ENCODE results near the gene TRAPPC11.
"Not testable (repeated sequence)": the region's sequence is repeated elsewhere in the genome, so short reads cannot be mapped to it uniquely, and the experiment has no call there.

DNA sequence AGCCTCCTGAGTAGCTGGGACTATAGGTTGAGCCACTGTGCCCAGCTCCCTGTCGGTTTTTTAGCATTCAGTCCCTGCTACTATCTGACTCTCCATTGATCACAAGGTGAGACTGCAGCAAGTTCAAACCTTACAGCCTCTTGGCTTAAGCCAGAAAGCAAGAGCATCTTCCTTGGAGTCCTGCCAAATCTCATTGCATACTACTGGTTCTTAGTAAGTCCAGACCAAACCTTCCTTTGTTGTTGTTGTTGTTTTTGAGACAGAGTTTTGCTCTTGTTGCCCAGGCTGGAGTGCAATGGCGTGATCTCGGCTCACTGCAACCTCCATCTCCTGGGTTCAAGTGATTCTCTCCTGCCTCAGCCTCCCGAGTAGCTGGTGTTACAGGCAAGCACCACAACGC is 31.8 kb upstream of the TRAPPC11 start:
- not testable (repeated sequence) for TF ChIP-seq EP300 (IDR thresholded peaks at IDR 0.05; ENCODE audit: low read depth); POLR2AphosphoS5 (IDR thresholded peaks at IDR 0.05)
- TF ChIP-seq, protein P1, sequence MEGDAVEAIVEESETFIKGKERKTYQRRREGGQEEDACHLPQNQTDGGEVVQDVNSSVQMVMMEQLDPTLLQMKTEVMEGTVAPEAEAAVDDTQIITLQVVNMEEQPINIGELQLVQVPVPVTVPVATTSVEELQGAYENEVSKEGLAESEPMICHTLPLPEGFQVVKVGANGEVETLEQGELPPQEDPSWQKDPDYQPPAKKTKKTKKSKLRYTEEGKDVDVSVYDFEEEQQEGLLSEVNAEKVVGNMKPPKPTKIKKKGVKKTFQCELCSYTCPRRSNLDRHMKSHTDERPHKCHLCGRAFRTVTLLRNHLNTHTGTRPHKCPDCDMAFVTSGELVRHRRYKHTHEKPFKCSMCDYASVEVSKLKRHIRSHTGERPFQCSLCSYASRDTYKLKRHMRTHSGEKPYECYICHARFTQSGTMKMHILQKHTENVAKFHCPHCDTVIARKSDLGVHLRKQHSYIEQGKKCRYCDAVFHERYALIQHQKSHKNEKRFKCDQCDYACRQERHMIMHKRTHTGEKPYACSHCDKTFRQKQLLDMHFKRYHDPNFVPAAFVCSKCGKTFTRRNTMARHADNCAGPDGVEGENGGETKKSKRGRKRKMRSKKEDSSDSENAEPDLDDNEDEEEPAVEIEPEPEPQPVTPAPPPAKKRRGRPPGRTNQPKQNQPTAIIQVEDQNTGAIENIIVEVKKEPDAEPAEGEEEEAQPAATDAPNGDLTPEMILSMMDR (IDR thresholded peaks at IDR 0.05) = not testable (repeated sequence)
